ENCODE measurements around the gene CLASP1. TPM values are rescaled to one million over a fixed set of nuclear protein-coding genes. Genes with fewer than 3 reads are reported as not detected.

Gene CLASP1
- total RNA-seq, 1 donor from 2014 or later = 60.1 TPM

DNA sequence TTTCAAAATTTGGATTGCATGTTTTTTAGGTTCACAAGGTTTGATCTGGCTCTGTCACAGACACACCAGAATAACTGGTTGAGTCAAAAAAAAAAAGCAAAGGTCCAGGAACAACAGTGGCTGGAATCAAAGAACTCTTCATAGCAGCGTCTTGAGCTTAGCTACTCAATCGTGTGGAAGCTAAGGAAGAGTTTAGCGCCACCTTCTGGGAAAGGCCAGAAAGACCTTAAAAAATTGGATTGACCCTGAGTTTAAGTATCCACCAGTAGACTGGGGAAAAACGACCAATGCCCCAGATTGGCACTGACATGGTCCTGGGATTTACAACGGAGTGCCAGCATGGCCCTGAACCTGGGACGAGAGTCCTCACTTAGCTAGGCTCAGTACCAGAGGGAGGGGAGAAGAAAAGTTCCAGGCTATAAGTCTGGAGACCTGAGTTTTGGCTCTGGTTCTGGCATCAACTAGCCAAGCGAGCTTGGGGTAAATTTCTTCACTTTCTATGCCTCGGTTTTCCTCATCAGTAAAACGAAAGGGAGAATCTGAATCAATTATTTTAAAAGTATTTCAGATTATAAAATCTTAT is 293.1 kb downstream of the CLASP1 start:
- H3K9me3 ChIP-seq (replicated peaks) = no peaks in the 10 kb centered on the region
- no peak overlapping the region for H3K4me3 ChIP-seq
- H3K36me3 ChIP-seq = peaks cover 54% of the 10 kb centered on the region
- H3K4me1 ChIP-seq = peaks cover 55% of the 10 kb centered on the region
- DNase-seq = no peak
- TF ChIP-seq CTCF (IDR thresholded peaks at IDR 0.05; ENCODE audit: borderline replicate concordance) = peak; percentile 68
- intact Hi-C loops (cut with micrococcal nuclease) = no loop called here
- no peaks in the 10 kb centered on the region for H3K27me3 ChIP-seq (ENCODE audit: low read depth)
- H3K27ac ChIP-seq (replicated peaks) = no peak overlapping the region

- H3K9me3 ChIP-seq (replicated peaks) = no peaks in the 10 kb centered on the region
- no peak for TF ChIP-seq CTCF (IDR thresholded peaks at IDR 0.05; ENCODE audit: borderline replicate concordance)
- no peak overlapping the region for H3K27ac ChIP-seq (replicated peaks)
- H3K4me1 ChIP-seq = peaks cover 55% of the 10 kb centered on the region
- H3K36me3 ChIP-seq = peaks cover 54% of the 10 kb centered on the region
- intact Hi-C loops (cut with micrococcal nuclease) = no loop called here
- no peak overlapping the region for H3K4me3 ChIP-seq
- no peaks in the 10 kb centered on the region for H3K27me3 ChIP-seq (ENCODE audit: low read depth)
- no peak for DNase-seq
These were observed 293.8 kb downstream of the CLASP1 start for GRCh38 chr2:121355488-121355887.

GRCh38 chr2:121351521-121352318 is 297.5 kb downstream of the CLASP1 start:
- intact Hi-C loops (cut with micrococcal nuclease) = no loop called here
- DNase-seq = no peak
- H3K27ac ChIP-seq (replicated peaks) = peak overlapping the region; percentile 87
- no peak overlapping the region for H3K4me3 ChIP-seq
- H3K27me3 ChIP-seq (ENCODE audit: low read depth) = no peaks in the 10 kb centered on the region
- no peak for TF ChIP-seq CTCF (IDR thresholded peaks at IDR 0.05; ENCODE audit: borderline replicate concordance)
- peaks cover 43% of the 10 kb centered on the region for H3K4me1 ChIP-seq
- H3K36me3 ChIP-seq = peaks cover 84% of the 10 kb centered on the region
- no peaks in the 10 kb centered on the region for H3K9me3 ChIP-seq (replicated peaks)

DNA sequence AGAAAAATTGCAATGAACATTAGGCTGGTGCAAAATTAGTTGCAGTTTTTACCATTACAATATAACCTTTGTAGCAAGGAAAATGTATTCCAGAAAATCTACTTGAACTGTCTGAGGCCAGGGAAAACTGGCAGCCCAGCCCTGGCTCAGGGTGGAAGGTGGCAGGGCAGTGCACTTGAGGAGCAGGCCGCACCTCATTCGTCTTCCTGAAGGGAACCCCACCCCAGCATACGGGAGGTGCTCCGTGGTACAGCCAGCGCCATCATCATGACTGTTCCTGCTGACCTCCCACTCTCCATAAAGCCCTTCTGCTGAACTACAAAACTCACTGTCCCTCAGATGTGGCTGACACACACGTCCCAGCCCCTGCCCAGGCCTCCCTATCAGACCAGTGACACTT is 298.4 kb downstream of the CLASP1 start:
- Histone ChIP-seq H3K27ac (replicated peaks) (peak overlapping the region; percentile 87), H3K36me3 (peaks cover 91% of the 10 kb centered on the region), H3K9me3 (replicated peaks) (no peaks in the 10 kb centered on the region), H3K27me3 (ENCODE audit: low read depth) (no peaks in the 10 kb centered on the region), H3K4me1 (peaks cover 42% of the 10 kb centered on the region), H3K4me3 (no peak overlapping the region)
- DNase-seq = no peak
- no peak for TF ChIP-seq CTCF (IDR thresholded peaks at IDR 0.05; ENCODE audit: borderline replicate concordance)
- intact Hi-C loops (cut with micrococcal nuclease) = no loop called here

DNA sequence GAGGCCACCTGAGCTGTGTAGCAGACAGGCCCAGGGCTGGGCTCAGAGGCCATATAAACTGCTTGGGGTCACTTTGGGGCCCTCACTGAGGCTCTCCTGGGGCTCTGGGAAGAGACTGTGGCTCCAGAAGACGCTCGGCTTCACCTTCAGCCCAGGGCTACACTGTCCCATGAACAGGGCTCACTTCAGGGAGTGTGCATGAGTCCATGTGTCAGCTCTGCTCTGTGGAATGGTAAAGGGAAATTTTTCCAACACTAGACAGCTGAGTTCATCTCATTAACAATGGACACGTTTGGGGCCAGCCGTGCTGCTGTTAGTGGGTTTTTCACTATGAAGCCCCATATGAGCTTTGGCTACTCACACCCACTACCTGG is 298.9 kb downstream of the CLASP1 start:
- DNase-seq = no peak
- H3K4me1 ChIP-seq = peaks cover 37% of the 10 kb centered on the region
- H3K4me3 ChIP-seq = no peak overlapping the region
- peaks cover 96% of the 10 kb centered on the region for H3K36me3 ChIP-seq
- no peaks in the 10 kb centered on the region for H3K9me3 ChIP-seq (replicated peaks)
- peak overlapping the region; percentile 87 for H3K27ac ChIP-seq (replicated peaks)
- no peaks in the 10 kb centered on the region for H3K27me3 ChIP-seq (ENCODE audit: low read depth)
- intact Hi-C loops (cut with micrococcal nuclease) = no loop called here
- no peak for TF ChIP-seq CTCF (IDR thresholded peaks at IDR 0.05; ENCODE audit: borderline replicate concordance)

Measured in left ventricle myocardium inferior (tissue), 1 donor.